Measurements from ENCODE around the gene PPIF.

The PPIF gene

DNA sequence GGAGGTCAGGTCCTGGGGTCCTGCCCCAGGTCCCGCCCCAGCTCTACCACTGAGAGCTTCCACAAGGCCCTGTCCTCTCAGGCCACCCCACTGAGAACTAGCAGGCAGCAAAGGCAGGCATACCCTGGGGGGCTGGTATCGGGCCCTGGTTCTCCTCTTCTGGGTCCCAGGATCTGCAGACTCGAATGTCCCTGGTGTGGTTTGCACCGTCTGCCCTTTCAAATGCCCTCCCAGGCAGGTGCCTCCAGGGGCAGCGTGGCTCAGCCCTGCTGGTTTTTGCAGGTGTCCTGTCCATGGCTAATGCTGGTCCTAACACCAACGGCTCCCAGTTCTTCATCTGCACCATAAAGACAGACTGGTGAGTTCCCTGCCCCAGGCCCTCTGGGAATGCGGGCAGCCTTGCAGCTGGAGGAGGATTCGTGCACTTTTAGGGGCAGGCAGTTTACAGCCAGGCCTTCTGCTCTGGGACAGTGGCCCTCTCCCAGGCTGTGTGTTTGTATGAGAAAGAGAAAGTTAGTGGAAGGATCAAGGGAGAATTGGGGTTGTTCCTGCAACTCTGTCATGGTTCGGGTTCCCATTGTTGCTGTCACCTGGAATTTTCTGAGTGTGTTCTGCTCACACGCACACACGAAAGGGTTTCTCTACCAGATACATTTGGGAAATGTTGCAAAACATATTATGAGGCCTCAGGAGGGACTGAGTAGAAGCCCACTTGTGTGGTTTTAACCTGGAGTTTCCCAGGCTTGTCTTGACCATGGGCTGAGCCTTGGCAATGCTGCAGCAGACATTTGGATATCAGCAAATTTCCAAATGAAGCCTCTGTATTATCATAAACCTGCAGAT is 5.0 kb downstream of the PPIF start:
- H3K4me3 ChIP-seq (ENCODE audit: low read length), result no peak overlapping the region
- H3K36me3 ChIP-seq (ENCODE audit: control insufficient read depth, low read length), result peaks cover 92% of the 10 kb centered on the region
- H3K9me3 ChIP-seq (ENCODE audit: control insufficient read depth, insufficient read depth, low read length), result no peaks in the 10 kb centered on the region
- H3K27me3 ChIP-seq (ENCODE audit: control insufficient read depth, low read length), result no peaks in the 10 kb centered on the region
- TF ChIP-seq EZH2phosphoT487 (IDR thresholded peaks at IDR 0.05; ENCODE audit: borderline replicate concordance, low read length), result no peak
- TF ChIP-seq, protein P1, sequence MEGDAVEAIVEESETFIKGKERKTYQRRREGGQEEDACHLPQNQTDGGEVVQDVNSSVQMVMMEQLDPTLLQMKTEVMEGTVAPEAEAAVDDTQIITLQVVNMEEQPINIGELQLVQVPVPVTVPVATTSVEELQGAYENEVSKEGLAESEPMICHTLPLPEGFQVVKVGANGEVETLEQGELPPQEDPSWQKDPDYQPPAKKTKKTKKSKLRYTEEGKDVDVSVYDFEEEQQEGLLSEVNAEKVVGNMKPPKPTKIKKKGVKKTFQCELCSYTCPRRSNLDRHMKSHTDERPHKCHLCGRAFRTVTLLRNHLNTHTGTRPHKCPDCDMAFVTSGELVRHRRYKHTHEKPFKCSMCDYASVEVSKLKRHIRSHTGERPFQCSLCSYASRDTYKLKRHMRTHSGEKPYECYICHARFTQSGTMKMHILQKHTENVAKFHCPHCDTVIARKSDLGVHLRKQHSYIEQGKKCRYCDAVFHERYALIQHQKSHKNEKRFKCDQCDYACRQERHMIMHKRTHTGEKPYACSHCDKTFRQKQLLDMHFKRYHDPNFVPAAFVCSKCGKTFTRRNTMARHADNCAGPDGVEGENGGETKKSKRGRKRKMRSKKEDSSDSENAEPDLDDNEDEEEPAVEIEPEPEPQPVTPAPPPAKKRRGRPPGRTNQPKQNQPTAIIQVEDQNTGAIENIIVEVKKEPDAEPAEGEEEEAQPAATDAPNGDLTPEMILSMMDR (IDR thresholded peaks at IDR 0.05; ENCODE audit: low read depth, low read length, poor library complexity, severe bottlenecking), result no peak
- H3K79me2 ChIP-seq (ENCODE audit: control insufficient read depth, low read length), result peaks cover 44% of the 10 kb centered on the region
- H3F3A ChIP-seq (ENCODE audit: control insufficient read depth, insufficient read depth), result 0 out of 2 replicates have a peak, but pooled peaks cover 7% of the 10 kb centered on the region
- H4K20me1 ChIP-seq (ENCODE audit: control insufficient read depth, insufficient read depth, low read depth, low read length), result peaks cover 34% of the 10 kb centered on the region; the same call in 1 of the 2 replicates
- no peak overlapping the region for H3K27ac ChIP-seq (ENCODE audit: low read depth, low read length)
- H3K9me2 ChIP-seq (replicated peaks; ENCODE audit: control insufficient read depth, low read length), result no peaks in the 10 kb centered on the region
- peaks cover 16% of the 10 kb centered on the region for H3K4me1 ChIP-seq (ENCODE audit: control insufficient read depth, low read length)
- H3K4me2 ChIP-seq (ENCODE audit: low read length), result no peak overlapping the region

DNA sequence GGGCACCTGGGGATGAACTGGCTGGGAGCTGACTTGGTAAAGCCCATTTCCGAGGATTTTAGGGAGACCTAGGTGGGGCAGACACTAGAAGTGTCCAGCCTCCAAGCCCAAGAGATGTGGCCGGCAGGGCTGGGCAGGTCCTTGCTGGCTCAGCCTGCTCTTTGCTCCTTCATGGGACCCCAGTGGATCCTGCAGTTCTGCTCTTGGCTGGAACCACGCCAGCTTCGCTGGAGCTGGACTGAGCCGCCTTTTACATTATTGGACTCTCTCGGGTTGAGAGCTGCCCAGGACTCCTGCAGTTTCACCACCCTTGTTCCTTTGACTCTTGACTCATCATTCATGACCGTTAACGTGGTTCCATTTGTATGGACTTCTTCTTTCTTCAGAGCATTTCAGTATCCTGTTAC is 5.7 kb downstream of the PPIF start:
- peaks cover 13% of the 10 kb centered on the region for H3K4me1 ChIP-seq (ENCODE audit: control insufficient read depth, low read length)
- H3K27ac ChIP-seq (ENCODE audit: low read depth, low read length), result no peak overlapping the region
- no peaks in the 10 kb centered on the region for H3K27me3 ChIP-seq (ENCODE audit: control insufficient read depth, low read length)
- H3K4me2 ChIP-seq (ENCODE audit: low read length), result no peak overlapping the region
- no peaks in the 10 kb centered on the region for H3K9me2 ChIP-seq (replicated peaks; ENCODE audit: control insufficient read depth, low read length)
- H3K4me3 ChIP-seq (ENCODE audit: low read length), result no peak overlapping the region
- peaks cover 37% of the 10 kb centered on the region for H3K79me2 ChIP-seq (ENCODE audit: control insufficient read depth, low read length)
- peaks cover 34% of the 10 kb centered on the region; the same call in 1 of the 2 replicates for H4K20me1 ChIP-seq (ENCODE audit: control insufficient read depth, insufficient read depth, low read depth, low read length)
- TF ChIP-seq, protein P1 (IDR thresholded peaks at IDR 0.05; ENCODE audit: low read depth, low read length, poor library complexity, severe bottlenecking), result no peak
- no peak for TF ChIP-seq EZH2phosphoT487 (IDR thresholded peaks at IDR 0.05; ENCODE audit: borderline replicate concordance, low read length)
- H3F3A ChIP-seq (ENCODE audit: control insufficient read depth, insufficient read depth), result 0 out of 2 replicates have a peak, but pooled peaks cover 7% of the 10 kb centered on the region
- H3K9me3 ChIP-seq (ENCODE audit: control insufficient read depth, insufficient read depth, low read length), result no peaks in the 10 kb centered on the region
- peaks cover 87% of the 10 kb centered on the region for H3K36me3 ChIP-seq (ENCODE audit: control insufficient read depth, low read length)

DNA sequence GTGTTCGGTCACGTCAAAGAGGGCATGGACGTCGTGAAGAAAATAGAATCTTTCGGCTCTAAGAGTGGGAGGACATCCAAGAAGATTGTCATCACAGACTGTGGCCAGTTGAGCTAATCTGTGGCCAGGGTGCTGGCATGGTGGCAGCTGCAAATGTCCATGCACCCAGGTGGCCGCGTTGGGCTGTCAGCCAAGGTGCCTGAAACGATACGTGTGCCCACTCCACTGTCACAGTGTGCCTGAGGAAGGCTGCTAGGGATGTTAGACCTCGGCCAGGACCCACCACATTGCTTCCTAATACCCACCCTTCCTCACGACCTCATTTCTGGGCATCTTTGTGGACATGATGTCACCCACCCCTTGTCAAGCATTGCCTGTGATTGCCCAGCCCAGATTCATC is 6.5 kb downstream of the PPIF start:
- Histone ChIP-seq H4K20me1 (ENCODE audit: control insufficient read depth, insufficient read depth, low read depth, low read length) (peaks cover 27% of the 10 kb centered on the region; the same call in 1 of the 2 replicates), H3K27me3 (ENCODE audit: control insufficient read depth, low read length) (no peaks in the 10 kb centered on the region), H3K9me3 (ENCODE audit: control insufficient read depth, insufficient read depth, low read length) (no peaks in the 10 kb centered on the region), H3K79me2 (ENCODE audit: control insufficient read depth, low read length) (peaks cover 30% of the 10 kb centered on the region), H3F3A (ENCODE audit: control insufficient read depth, insufficient read depth) (0 out of 2 replicates have a peak, but pooled peaks cover 7% of the 10 kb centered on the region), H3K36me3 (ENCODE audit: control insufficient read depth, low read length) (peaks cover 79% of the 10 kb centered on the region), H3K27ac (ENCODE audit: low read depth, low read length) (no peak overlapping the region), H3K4me3 (ENCODE audit: low read length) (no peak overlapping the region), H3K4me1 (ENCODE audit: control insufficient read depth, low read length) (peaks cover 10% of the 10 kb centered on the region), H3K9me2 (replicated peaks; ENCODE audit: control insufficient read depth, low read length) (no peaks in the 10 kb centered on the region), H3K4me2 (ENCODE audit: low read length) (no peak overlapping the region)
- no peak for TF ChIP-seq EZH2phosphoT487 (IDR thresholded peaks at IDR 0.05; ENCODE audit: borderline replicate concordance, low read length)
- TF ChIP-seq, protein P1 (IDR thresholded peaks at IDR 0.05; ENCODE audit: low read depth, low read length, poor library complexity, severe bottlenecking), result no peak
